Fibroblast of lung (primary cell): ENCODE results near the gene PPP1R12A.

Experiments
- EZH2 ChIP-seq: IDR thresholded peaks from 2 replicates; pipeline ENCODE4 v1.5.1; 2012; ENCODE audit warnings: low read length, control low read depth, mild to moderate bottlenecking; ENCODE audit errors: missing control alignments
- TF ChIP-seq, protein P1 (sequence below), 2 donors: IDR thresholded peaks in 1 of 2; conservative IDR thresholded peaks in 1 of 2; 1 replicate in 1 of 2; 2 replicates in 1 of 2; pipeline ENCODE4 v1.5.1; 2011 to 2012; ENCODE audit warnings: low read length in 2 of 2, control low read depth in 1 of 2, inconsistent platforms in 1 of 2, low read depth in 1 of 2, mild to moderate bottlenecking in 1 of 2

DNA sequence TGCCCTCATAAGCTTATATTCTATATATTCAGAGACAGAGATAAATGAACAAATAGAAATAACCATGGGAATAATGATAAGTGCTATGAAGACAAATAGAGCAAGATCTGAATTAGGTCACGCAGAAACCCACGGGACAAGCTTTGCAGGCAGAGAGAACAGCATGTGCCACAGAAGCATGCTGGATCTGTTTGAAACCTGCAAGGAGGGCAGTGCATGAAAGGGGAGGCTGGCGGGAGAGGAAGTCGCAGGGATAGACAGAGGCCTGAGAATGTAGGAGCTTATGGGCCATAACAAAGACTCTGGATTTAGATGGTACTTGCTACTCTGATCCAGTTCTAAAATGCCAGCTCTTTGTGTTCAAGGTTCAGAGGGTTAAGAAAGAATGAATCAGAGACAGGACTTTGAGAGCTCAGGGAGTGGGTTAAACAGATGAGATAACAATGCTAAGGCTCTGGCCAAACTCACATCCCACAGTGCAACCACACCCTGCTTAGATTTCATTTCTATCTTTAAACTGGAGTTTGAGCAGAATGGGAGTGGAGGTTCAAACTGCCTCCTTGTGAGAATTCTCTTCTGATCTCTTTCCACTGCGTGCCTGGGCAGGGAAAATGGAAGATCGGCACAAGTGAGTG, 49.2 kb upstream of the PPP1R12A start:
- TF ChIP-seq, protein P1, sequence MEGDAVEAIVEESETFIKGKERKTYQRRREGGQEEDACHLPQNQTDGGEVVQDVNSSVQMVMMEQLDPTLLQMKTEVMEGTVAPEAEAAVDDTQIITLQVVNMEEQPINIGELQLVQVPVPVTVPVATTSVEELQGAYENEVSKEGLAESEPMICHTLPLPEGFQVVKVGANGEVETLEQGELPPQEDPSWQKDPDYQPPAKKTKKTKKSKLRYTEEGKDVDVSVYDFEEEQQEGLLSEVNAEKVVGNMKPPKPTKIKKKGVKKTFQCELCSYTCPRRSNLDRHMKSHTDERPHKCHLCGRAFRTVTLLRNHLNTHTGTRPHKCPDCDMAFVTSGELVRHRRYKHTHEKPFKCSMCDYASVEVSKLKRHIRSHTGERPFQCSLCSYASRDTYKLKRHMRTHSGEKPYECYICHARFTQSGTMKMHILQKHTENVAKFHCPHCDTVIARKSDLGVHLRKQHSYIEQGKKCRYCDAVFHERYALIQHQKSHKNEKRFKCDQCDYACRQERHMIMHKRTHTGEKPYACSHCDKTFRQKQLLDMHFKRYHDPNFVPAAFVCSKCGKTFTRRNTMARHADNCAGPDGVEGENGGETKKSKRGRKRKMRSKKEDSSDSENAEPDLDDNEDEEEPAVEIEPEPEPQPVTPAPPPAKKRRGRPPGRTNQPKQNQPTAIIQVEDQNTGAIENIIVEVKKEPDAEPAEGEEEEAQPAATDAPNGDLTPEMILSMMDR (conservative IDR thresholded peaks at IDR 0.05 in 1 of 2, IDR thresholded peaks at IDR 0.05 in 1 of 2; ENCODE audit: low read depth in 1 of 2, low read length in 2 of 2), result no peak
- no peak for TF ChIP-seq EZH2
